HG03575 (cell line): ENCODE results near the gene LRRC47.

ENCODE experiments used
- ATAC-seq: cut with Tn5 transposase; IDR thresholded peaks from one replicate; pipeline ENCODE4 v1.9.1; 2021; ENCODE audit not compliant: unreplicated experiment, insufficient number of reproducible peaks, low FRiP score; ENCODE audit errors: extremely low read depth

LRRC47 gene

DNA sequence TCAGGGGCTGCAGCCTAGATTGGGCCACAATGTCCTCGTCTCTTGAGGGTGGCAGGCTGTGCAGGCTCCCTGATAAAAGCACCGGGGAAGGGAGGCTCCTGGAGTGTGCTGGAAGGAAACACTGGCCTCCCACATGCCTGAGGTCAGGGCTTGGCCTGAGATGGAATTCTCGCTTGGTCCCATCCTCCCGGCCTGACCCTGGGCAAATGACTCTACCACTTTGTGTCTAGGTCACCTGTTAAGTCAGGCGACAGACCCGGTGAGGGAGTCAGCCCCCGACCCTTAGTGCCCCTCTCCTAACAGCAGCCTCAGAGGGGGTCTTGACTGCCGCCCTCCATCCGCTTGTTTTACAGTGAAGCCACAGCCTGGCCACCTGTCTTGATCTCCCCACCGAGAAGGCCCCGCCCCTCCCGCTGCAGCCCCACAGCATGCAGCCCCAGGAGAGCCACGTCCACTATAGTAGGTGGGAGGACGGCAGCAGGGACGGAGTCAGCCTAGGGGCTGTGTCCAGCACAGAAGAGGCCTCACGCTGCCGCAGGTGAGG lies 21.3 kb downstream of the LRRC47 start:
- no peak for ATAC-seq

DNA sequence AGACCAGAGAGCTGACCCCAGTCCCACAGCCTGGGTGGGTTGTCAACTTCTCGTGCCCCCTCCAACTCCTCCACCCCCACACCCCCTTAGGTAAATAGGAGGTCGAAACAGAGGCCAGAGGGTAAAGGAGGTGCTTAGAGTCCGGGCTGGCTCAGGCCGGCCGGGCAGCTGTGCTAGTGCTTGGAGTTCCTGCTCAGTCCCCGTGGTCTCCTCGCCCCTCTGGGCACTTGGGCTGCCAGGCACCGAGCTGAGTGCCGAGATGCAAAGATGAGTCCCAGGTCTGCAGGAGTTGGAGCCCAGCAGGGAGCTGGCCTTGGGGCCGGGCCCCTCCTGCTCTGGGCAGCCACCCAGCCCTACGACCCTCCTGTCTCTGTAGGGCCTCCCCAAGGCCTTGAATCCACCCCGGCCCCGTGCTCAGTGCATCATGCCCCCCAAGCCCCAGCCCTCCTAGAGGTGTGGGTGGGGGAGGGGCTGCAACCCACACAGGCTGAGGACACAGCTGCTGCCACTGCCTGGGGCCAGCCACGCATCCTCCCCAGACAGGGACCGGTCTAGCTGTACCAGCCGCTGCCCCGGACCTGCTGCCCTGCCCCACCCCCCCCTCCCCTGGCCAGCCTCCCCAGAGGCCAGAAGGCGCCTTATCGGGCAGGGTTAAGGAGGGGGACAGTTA lies 21.9 kb downstream of the LRRC47 start:
- no peak for ATAC-seq

DNA sequence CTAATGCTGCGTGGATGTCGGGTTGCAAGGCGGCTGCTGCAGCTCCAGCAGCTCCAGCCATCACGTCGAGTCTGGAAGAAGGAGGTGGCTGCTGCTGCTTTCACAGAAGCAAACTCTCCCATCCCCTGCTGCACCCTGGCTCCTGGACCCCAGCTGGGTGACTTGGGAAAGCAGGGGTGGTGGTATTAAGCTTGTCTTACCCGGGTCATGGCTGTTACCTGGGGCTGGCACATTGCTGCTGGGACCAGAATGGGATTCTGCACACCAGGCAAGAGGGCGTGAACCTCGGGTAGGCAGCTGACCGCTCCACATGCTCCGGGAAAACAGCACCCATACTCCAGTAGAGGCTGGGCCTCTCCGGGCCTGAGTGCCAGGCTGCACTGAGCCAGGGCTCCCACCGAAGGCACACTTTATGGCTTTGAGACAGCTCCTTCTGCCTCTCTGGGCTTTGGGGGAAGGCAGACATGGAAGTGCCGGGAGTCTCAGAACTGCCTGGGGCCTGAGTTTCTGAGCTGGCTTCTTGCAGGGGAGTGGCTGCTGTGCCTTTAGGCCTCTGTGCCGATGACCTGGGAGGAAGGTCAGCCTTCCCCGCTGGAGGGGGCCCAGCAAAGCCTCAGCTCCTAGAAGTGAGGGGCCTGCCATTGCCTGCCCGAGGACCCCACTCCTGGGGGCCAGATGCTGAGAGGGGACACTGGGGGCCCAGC lies 22.6 kb downstream of the LRRC47 start:
- no peak for ATAC-seq

- no peak for ATAC-seq
Observed at GRCh38 chr1:3772715-3773571, 23.4 kb downstream of the LRRC47 start, which contains the start of gene SMIM1. Gene SMIM1 (plus strand): TSS chr1:3772749. CDS start chr1:3775374, 2,625 bp downstream.

GRCh38 chr1:3772027-3772714 lies 24.1 kb downstream of the LRRC47 start:
- ATAC-seq = no peak

DNA sequence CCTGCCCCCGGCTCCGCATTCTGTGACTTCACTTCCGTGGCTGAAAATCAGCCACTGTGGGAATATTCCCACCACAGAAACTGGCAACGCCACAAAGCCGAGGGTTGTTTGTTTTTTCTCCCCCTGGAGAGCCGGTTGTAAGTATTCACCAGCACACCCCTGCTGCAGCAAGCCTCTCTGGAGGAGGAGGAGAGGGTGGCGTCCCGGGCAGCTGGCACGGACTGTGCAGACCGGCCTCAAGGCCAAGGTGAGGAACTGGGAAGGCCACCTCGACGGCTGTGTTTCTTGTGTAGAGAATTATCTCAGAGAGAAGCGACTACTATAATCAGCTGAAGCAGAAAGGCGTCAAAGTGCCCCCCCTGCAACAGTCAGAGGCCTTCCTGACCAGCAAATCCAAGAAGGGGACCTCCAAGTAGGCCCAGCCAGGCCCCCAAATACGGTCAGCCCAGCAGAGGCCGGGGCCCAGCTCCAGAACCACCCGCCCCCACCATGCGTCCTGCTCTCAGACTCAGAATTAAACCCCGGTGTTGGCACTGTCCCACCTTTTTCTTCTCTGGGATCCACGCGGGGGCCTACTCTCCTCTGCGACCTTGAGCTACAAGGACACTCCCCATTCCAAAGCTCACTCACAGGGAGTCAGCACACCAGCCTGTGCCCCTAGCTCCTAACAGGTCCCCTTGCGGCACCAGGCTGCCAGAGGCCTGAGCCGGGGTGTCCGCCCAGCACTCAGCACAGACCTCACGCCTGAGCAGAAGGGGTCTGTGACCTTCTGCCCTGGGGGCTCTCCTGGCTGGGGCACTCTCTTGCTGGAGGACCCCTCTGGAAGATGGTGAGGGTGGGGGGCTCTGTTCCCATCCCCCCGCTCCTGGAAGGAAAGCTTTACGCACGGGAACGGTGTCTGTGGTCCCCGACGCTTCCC lies 24.9 kb downstream of the LRRC47 start:
- no peak for ATAC-seq

DNA sequence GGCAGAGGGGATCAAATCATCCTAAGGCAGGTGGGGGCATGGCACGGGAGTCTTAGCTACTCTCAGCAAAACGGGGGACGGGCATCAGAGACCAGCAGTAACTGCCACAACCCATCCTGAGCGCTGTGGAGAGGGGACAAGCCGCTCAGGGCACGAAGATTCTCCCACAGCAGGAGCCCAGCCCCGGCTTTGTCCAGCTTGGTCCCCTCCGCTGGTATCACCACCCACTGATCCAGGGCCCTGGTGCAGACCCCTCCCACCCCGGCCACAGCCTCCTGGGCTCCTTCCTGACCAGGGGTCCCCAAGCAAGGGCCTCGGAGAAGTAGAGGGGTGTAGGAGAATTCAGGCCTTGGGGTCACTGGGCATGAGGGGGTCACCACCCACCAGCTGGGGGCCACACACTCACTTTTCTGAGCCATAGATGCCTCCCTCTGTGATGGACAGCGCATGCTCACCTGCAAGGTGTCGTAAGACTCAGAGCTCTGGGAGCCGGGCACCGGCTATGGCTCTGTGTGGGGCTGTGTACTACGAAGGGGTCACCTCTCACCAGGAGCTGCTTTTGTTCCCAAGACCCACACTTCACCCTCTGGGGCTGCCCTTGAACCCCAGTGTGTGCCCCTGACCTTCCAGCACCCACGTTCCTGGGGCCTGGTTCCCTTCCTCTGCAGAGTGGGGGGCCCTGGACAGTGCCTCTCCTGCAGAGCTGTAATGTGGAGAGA lies 26.1 kb downstream of the LRRC47 start:
- no peak for ATAC-seq

DNA sequence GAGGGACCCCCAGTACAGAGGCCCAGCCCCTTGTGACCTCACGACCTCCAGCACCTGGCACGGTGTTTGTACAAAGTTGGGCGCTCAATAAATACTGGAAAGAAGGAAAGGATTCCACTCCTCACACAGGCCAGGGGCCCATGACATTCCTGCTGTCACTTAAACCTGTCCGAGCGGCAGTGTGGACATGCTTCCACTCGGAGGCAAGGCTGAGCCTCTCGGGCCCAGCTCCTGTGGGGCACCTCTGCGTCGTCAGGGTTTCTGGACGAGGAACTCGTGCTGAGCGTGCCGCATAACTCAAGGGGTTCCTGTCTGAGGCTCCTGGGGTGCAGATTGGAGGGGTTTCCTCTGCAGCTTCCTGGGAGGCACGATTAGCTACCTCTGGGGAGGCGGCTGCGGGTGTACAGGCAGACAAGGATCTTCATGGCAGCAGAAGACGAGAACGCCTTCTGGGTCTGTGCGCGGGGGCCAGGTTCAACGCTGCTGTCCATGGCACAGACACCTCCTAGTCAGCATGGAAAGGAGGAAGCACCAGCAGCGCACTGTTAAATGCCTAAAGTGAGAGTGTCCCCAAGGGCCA lies 27.4 kb downstream of the LRRC47 start:
- no peak for ATAC-seq

GRCh38 chr1:3767328-3767925 lies 28.9 kb downstream of the LRRC47 start:
- ATAC-seq = no peak

DNA sequence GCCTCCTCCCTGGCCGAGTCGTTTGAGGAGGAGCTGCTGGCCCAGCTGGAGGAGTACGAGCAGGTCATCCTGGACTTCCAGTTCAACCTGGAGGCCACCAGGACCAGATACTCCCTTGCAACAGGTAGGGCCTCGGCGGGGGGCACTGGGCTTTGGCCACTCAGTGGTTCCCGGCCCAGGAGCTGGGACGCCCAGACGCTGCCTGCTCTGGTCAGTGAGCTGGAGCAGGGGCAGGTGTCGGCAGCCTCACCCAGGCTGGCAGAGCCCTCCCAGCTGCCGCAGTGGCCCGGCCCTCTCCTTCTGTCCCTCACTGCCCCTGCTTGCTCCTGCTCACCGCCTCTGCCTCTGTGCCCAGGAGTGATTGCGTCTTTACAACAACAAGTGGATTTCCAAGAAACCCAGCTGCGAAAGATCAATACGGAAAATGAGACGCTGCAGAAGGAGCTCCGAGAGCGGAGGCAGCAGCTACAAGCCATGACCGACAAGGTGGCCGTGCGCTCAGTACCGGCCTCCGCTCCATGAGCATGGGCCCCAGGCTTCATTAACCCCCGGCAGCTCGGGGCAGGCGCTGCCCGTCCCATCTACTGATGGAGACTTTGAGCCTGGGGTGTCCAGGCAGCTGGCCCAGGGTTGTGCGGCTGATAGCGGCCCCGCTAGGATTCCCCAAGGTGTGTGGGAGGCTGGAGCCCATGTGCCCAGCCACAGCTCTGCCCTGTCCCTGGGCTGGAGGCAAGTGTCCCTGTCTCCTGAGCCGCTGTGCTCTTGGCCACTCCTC lies 32.8 kb downstream of the LRRC47 start:
- no peak for ATAC-seq

- no peak for ATAC-seq
Observed at GRCh38 chr1:3762873-3763228, 33.4 kb downstream of the LRRC47 start.

GRCh38 chr1:3762151-3762872 lies 34.0 kb downstream of the LRRC47 start:
- no peak for ATAC-seq

GRCh38 chr1:3761296-3762010 lies 34.8 kb downstream of the LRRC47 start:
- no peak for ATAC-seq

- ATAC-seq = no peak
Observed at GRCh38 chr1:3759796-3760195, 36.5 kb downstream of the LRRC47 start.

DNA sequence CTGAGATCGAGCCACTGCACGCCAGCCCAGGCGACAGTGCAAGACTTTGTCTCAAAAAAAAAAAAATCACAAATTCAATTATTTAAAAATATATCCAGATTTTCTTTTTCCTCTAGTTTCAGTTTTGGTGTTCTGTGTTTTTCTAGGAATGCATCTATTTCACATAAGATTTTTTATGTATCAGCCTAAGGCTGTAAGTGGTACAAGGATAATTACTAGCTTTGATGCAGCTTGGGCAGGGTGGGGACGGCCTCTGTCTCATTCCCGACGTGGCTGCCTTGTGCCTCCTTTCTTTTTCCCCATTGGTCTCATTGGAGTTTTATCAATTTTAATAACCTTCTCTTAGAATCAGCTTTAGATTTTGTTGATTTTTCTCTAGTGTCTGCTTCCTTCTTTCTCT lies 37.1 kb downstream of the LRRC47 start:
- no peak for ATAC-seq
